Right renal pelvis (tissue), 4 donors: ENCODE data around the gene KATNBL1. TPM values are rescaled to one million over a fixed set of nuclear protein-coding genes. Genes with fewer than 3 reads are reported as not detected.
"Not testable (repeated sequence)": the region's sequence is repeated elsewhere in the genome, so short reads cannot be mapped to it uniquely, and the experiment has no call there.

Source experiments
- DNase-seq, 4 donors: peaks; one replicate each; pipeline ENCODE4 v3.0.0-alpha.2; 2013; ENCODE audit warnings: low read depth in 4 of 4, low spot score in 3 of 4, missing footprints in 1 of 4
- polyA plus RNA-seq, 4 donors: library from polyadenylated mRNA; unstranded; fragments of 120-200 nt; gene quantifications; one replicate each; pipeline ENCODE4 v1.2.1, GENCODE V29; 2013; ENCODE audit not compliant: insufficient read length in 4 of 4

Gene KATNBL1
- polyA plus RNA-seq, 4 donors: 47.4 to 70.3 (median 54.3) TPM

DNA sequence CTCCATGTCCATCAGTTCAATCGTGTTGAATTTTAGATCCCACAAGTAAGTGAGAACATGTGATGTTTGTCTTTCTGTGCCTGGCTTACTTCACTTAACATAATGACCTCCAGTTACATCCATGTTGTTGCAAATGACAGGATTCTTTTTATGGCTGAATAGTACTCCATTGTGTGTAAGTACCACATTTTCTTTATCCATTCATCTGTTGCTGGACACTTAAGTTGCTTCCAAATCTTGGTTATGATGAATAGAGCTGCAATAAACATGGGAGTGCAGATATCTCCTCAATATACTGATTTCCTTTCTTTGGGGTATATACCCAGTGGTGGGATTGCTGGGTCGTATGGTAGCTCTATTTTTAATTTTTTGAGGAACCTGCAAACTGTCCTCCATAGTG is 89.5 kb downstream of the KATNBL1 start:
- DNase-seq: not testable (repeated sequence)

DNA sequence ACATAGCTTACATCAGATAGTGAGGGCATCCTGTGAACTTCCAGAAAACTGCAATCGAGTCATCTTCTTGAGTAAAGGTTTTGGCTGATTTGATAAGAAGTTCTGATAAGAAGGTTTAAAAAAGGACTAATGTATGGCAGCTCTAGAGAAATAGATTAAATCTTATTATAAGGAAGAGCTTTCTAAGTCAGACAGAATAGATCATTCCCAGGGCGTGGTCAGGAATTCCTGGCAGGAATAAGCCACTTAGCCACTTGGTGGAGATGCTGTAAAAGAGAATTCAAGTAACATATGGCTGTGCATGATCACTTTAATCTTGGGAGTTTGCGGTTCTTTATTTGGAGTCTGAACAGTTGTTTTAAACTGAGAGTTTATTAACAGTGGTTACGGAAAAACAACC is 90.6 kb downstream of the KATNBL1 start:
- DNase-seq: no peak

DNA sequence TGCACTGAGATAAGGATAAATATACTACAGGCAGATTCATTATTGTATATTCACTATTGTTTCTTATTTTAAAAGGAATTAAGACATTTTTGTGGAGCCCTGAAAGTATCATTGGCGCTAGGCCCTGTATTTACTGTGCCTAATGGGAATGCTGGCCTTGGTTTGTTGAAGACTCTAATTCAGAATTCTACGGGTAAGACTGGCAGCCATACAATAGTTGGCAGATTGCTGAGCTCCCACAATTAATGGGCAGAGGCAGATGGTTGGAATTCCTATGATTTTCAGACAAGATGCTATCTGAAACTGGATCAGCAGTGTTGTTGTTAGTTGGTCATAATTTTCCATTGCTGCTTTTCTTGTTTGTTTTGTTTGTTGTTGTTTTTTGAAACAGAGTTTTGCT is 93.3 kb downstream of the KATNBL1 start:
- no peak for DNase-seq

DNA sequence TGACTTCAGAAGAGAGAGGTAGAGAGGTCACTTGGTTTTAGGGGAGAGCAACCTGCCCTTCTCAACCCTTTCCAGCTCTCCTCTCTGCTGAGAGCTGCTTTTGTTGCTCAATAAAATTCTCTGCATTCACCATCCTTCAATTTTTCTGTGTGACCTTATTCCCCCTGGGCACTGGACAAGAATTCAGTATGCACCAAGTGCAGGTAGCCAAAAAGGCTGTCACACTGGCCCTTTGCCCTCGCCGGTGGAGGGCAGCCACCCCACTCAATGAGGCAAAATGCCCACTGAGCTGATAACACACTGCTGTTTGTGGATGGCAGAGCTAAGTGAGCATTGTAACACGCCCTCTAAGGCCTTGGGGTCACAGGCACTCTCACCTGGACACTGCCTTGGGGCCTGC is 95.2 kb downstream of the KATNBL1 start:
- DNase-seq: no peak

DNA sequence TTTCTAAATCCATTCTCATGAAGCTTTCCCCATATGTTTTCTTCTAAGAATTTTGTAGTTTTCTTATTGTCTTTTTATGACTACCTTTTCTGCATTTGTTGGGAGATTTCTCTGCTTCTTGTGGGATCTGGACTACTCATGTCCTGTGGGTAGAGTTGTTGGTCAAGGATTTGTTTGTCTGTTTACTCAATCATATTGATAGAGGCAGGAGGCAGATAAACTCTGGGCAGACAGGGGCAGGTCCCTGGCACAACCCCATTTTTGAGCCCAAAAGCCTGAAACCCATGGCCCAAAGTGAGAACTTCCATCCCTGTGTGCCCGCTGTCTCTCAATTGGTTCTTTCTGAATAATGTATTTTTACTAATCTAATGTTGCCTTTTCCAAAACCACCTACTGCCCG is 95.7 kb downstream of the KATNBL1 start:
- DNase-seq: no peak

DNA sequence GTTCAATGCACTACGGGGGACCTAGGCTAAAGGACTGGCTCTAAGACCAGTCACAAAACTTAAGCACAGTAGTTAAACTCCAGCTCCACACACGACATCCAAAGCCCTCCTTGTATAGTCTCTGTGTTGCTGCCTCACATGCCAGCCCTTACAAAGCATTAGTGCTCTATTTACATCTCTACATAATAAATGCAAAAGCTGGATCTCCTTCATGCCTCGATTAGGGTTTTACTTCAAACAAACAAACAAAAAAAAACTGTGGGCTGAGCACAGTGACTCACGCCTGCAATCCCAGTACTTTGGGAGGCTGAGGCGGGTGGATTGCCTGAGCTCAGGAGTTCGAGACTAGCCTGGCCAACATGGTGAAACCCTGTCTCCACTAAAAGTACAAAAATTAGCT is 98.4 kb downstream of the KATNBL1 start:
- no peak for DNase-seq

DNA sequence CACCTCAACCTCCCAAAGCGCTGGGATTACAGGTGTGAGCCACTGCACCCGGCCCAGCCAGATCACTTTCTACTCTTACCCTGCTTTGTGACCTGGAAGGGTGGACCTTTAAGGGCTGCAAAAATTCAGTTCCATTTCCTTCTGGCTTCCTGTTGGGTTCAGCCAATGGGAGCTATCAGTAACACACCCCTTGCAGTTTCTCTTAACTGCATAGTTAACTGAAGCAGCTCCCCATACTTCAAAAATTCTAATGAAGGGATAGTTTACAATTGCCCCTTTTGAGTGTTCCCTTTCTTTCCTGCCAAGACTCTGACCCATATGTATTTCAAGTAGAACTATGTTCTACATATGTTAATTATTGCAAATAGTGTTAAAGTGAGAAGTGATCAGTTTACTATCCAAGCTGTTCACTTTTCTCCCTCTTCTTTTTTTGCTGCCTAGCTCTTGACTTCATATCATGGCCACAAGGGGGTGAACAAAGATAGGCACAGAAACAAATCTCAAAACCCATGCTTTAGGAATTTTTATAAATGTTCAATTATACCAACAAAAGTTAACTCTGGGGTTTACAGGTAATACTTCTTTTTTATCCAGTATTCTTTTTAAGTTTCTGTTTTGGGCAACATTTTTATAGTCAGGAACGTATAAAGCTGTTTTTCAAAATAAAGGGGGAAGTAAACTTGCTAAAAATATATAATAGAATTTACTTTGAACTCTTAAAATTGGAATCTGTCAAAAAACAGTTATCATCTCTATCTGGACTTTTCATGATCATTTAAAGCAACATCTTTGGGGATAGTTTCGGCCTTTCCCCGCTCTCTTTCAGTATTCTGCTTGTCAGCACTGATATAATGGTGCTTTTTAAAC is 99.9 kb downstream of the KATNBL1 start:
- peak in 1 of 4 donors; percentile 18 for DNase-seq

DNA sequence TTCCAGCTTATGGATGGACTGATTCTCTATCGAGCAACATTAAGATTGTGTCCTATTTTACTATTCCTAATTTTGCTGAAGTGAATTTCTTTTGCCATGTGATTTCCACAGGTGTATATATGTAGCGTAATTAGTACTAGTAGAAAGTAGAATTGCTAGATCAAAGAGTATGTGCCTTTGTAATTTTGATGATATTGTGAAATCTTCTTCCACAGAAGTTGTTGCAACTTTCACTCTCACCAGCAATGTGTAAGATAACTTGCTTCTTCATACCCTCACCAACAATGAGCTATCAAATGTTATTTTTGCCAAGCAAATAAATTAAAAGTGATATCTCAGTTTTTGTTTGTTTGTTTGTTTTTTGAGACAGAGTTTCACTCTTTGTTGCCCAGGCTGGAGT is 102.6 kb downstream of the KATNBL1 start:
- no peak for DNase-seq

DNA sequence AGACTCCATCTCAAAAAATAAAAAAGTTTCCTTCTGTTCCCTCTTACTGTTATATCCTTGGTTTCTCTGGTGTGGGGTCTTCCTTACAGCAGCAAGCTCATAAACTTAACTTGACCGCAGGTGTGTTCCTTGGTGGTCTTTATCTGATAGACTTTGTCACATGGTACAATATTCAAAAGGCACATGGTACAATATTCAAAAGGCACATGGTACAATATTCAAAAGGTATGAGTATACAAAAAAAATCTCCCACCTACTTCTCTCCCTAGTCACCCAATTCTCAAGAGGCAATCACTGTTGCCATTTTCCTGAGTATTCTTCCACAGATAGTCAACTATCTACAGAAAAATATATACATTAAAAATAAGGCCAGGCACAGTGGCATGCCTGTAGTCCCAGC is 103.5 kb downstream of the KATNBL1 start:
- no peak for DNase-seq

DNA sequence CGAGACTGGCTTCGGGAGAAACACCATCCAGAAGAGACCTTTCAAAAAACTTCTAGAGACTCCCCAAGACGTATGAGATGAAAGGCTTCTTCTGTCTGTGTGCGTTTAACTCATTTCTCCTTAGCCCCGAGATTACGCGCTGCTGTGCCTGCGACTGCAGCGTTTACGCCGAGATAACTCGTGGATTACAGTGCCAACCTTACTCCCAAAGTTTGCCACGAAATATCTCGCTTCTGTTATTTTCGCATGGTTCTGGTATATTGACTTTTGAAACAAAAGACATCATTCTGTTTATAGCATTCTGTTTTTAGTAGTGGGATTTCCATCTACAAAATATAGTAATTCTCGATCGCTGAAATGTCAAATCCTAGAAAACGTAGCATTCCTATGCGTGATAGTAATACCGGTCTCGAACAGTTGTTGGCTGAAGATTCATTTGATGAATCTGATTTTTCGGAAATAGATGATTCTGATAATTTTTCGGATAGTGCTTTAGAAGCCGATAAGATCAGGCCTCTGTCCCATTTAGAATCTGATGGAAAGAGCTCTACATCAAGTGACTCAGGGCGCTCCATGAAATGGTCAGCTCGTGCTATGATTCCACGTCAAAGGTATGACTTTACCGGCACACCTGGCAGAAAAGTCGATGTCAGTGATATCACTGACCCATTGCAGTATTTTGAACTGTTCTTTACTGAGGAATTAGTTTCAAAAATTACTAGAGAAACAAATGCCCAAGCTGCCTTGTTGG is 107.5 kb downstream of the KATNBL1 start:
- DNase-seq: no peak

DNA sequence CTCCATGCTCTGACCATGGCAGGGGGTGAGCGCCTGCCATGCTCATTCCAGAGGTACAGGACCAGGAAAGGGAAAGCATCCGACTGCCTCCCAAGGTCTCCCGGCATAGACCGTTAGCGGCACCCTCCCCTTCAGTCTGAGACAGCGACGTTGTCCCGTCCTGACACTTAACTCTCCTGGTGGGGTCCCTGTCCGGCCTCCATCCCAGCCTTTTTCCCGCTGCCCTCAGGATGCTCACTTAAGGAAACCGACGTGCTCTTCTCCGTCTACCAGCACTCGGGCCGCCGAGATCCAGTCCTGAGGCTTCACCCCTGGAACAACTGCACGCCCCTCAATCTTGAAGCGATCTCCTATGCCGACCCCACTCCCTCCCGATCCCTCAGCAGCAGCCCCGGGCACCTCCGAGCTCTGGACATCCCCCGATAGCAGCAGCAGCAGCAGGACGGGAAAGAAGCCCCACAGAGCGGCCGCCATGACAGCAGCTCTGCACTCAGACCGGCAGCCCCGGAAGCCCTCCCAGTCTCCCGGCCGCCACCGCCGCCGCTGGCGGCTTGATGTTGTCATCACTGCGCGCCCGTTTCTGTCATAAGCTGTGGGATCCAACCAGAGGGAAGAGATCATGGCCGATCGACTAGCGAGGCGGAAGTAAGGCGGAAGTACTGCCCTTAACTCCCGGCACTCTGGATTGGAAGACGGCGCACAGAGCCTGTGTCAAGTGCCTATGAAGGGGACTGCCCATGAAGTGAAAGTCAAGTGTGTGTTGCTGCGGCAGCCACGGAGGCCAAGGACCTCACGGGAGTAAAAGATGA is 108.3 kb downstream of the KATNBL1 start, which contains the start of the genes EMC7 and PGBD4:
TSS of gene EMC7 (minus strand) at position 497 of the 809 bp plus-strand sequence. CDS start at position 474, 23 bp downstream.
TSS of gene PGBD4 (plus strand) at position 718 of the 809 bp plus-strand sequence. CDS start 449 bp downstream, outside the sequence.
- DNase-seq: peak; percentile 97 to 98 (median 97)

DNA sequence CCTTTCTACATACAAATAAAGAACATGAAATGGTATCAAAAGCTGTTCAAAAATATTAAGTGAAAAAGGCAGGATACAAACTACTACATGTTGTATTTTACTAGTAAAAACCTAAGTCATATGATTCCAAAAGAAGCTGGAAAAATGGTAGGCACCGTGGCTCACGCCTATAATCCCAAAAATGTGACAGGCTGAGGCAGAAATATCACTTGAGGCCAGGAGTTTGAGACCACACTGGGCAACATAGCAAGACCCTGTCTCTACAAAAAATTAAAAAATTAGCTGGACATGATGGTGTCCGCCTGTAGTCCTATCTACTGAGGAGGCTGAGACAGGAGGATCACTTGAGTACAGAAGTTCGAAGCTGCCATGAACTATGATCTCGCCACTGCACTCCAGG is 110.0 kb downstream of the KATNBL1 start:
- no peak for DNase-seq

Other genes starting within 250 kb of the KATNBL1 start
- gene CHRM5, start 241.6 kb downstream of the KATNBL1 start, polyA plus RNA-seq: under 1 TPM; 0.13 to 0.24 (median 0.18) TPM
- 10 to 100 TPM; 10.7 to 15.9 (median 12.5) TPM for gene AVEN, start 170.9 kb downstream of the KATNBL1 start, polyA plus RNA-seq
- 100 to 1,000 TPM in 1 of 4 donors, 10 to 100 TPM in 3; 91.7 to 101 (median 98.2) TPM for gene EMC7, start 108.2 kb downstream of the KATNBL1 start, polyA plus RNA-seq
- 1 to 10 TPM; 1.5 to 2.2 (median 2.0) TPM for gene PGBD4, start 108.0 kb downstream of the KATNBL1 start, polyA plus RNA-seq
- gene EMC4, start 14.9 kb upstream of the KATNBL1 start, polyA plus RNA-seq: 100 to 1,000 TPM; 125 to 140 (median 134) TPM
- gene SLC12A6, start 127.7 kb upstream of the KATNBL1 start, polyA plus RNA-seq: 10 to 100 TPM; 18.7 to 24.4 (median 21.1) TPM
- gene NOP10, start 133.0 kb upstream of the KATNBL1 start, polyA plus RNA-seq: 100 to 1,000 TPM; 122 to 148 (median 139) TPM
- under 1 TPM in 2 of 4 donors, not detected in 2; 0.04 to 0.06 TPM for gene NUTM1, start 133.2 kb upstream of the KATNBL1 start, polyA plus RNA-seq
- gene LPCAT4, start 157.1 kb upstream of the KATNBL1 start, polyA plus RNA-seq: 10 to 100 TPM; 35.6 to 44.6 (median 40.3) TPM
- 10 to 100 TPM; 59.9 to 92.0 (median 74.8) TPM for gene GOLGA8A, start 227.7 kb upstream of the KATNBL1 start, polyA plus RNA-seq